Liver (tissue), 3 donors: ENCODE data around the gene B3GALT5.

Experiments
- EGR1 ChIP-seq, 2 donors: IDR thresholded peaks; 2 replicates each; pipeline ENCODE4 v1.6.1; 2016 to 2018; ENCODE audit warnings: antibody characterized with exemption in 2 of 2, low read depth in 2 of 2
- FOXA1 ChIP-seq: IDR thresholded peaks from 2 replicates; pipeline ENCODE4 v1.6.1; 2016; ENCODE audit warnings: antibody characterized with exemption
- HNF4A ChIP-seq, 2 donors: conservative IDR thresholded peaks; 2 replicates each; pipeline ENCODE4 v1.6.1; 2016; ENCODE audit warnings: antibody characterized with exemption in 2 of 2, mild to moderate bottlenecking in 2 of 2
- RAD21 ChIP-seq, 2 donors: IDR thresholded peaks; 2 replicates each; pipeline ENCODE4 v1.6.1; 2016; ENCODE audit warnings: antibody characterized with exemption in 2 of 2, mild to moderate bottlenecking in 2 of 2
- SP1 ChIP-seq: IDR thresholded peaks from 2 replicates; pipeline ENCODE4 v1.6.1; 2018; ENCODE audit warnings: antibody characterized with exemption, mild to moderate bottlenecking
- TAF1 ChIP-seq: conservative IDR thresholded peaks from 2 replicates; pipeline ENCODE4 v1.6.1; 2016; ENCODE audit warnings: antibody characterized with exemption, mild to moderate bottlenecking
- YY1 ChIP-seq: IDR thresholded peaks from 2 replicates; pipeline ENCODE4 v1.6.1; 2016; ENCODE audit warnings: antibody characterized with exemption, mild to moderate bottlenecking
- TF ChIP-seq, protein P1 (sequence below): fragments of 150-350 bp; IDR thresholded peaks from 2 replicates; pipeline ENCODE4 v1.5.1; 2017; ENCODE audit warnings: improper control_type of control experiment, low read depth, low read length; ENCODE audit not compliant: missing input control
- TF ChIP-seq, protein P2 (sequence below): IDR thresholded peaks from 2 replicates; pipeline ENCODE4 v1.6.1; 2016; ENCODE audit warnings: antibody characterized with exemption, mild to moderate bottlenecking
- TF ChIP-seq, protein P3 (sequence below): IDR thresholded peaks from 2 replicates; pipeline ENCODE4 v1.6.1; 2016; ENCODE audit warnings: antibody characterized with exemption
- TF ChIP-seq, protein P4 (sequence below): IDR thresholded peaks from 2 replicates; pipeline ENCODE4 v1.6.1; 2016; ENCODE audit warnings: antibody characterized with exemption
- donor health status: healthy.
- donor health status: healthy.

DNA sequence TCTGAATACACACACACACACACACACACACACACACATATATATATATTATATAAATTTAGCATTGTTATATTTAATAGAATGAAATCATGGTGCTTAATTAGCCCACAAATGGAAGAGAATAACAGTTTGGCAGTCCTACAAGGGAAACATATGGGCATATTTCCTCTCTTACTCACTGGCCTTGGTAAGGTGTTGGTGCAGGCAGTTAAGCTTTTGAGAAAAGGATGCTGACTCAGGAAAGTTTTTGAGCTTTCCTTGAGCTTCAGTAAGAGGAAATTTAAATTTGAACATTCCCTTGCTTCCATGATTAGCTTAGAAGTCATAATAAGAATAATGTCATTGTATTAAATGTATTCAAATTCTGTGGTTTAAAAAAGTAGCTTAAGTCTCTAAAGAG is 37.0 kb upstream of the B3GALT5 start:
- TF ChIP-seq, protein P1, sequence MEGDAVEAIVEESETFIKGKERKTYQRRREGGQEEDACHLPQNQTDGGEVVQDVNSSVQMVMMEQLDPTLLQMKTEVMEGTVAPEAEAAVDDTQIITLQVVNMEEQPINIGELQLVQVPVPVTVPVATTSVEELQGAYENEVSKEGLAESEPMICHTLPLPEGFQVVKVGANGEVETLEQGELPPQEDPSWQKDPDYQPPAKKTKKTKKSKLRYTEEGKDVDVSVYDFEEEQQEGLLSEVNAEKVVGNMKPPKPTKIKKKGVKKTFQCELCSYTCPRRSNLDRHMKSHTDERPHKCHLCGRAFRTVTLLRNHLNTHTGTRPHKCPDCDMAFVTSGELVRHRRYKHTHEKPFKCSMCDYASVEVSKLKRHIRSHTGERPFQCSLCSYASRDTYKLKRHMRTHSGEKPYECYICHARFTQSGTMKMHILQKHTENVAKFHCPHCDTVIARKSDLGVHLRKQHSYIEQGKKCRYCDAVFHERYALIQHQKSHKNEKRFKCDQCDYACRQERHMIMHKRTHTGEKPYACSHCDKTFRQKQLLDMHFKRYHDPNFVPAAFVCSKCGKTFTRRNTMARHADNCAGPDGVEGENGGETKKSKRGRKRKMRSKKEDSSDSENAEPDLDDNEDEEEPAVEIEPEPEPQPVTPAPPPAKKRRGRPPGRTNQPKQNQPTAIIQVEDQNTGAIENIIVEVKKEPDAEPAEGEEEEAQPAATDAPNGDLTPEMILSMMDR: no peak
- TF ChIP-seq HNF4A (conservative IDR thresholded peaks at IDR 0.05): no peak
- TF ChIP-seq, protein P2, sequence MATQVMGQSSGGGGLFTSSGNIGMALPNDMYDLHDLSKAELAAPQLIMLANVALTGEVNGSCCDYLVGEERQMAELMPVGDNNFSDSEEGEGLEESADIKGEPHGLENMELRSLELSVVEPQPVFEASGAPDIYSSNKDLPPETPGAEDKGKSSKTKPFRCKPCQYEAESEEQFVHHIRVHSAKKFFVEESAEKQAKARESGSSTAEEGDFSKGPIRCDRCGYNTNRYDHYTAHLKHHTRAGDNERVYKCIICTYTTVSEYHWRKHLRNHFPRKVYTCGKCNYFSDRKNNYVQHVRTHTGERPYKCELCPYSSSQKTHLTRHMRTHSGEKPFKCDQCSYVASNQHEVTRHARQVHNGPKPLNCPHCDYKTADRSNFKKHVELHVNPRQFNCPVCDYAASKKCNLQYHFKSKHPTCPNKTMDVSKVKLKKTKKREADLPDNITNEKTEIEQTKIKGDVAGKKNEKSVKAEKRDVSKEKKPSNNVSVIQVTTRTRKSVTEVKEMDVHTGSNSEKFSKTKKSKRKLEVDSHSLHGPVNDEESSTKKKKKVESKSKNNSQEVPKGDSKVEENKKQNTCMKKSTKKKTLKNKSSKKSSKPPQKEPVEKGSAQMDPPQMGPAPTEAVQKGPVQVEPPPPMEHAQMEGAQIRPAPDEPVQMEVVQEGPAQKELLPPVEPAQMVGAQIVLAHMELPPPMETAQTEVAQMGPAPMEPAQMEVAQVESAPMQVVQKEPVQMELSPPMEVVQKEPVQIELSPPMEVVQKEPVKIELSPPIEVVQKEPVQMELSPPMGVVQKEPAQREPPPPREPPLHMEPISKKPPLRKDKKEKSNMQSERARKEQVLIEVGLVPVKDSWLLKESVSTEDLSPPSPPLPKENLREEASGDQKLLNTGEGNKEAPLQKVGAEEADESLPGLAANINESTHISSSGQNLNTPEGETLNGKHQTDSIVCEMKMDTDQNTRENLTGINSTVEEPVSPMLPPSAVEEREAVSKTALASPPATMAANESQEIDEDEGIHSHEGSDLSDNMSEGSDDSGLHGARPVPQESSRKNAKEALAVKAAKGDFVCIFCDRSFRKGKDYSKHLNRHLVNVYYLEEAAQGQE: no peak
- TF ChIP-seq RAD21 (IDR thresholded peaks at IDR 0.05): no peak
- no peak for TF ChIP-seq TAF1
- TF ChIP-seq EGR1 (IDR thresholded peaks at IDR 0.05; ENCODE audit: low read depth in 2 of 2): no peak
- TF ChIP-seq FOXA1: no peak
- TF ChIP-seq, protein P3, sequence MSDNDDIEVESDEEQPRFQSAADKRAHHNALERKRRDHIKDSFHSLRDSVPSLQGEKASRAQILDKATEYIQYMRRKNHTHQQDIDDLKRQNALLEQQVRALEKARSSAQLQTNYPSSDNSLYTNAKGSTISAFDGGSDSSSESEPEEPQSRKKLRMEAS: no peak
- TF ChIP-seq SP1: no peak
- TF ChIP-seq YY1: no peak
- TF ChIP-seq, protein P4, sequence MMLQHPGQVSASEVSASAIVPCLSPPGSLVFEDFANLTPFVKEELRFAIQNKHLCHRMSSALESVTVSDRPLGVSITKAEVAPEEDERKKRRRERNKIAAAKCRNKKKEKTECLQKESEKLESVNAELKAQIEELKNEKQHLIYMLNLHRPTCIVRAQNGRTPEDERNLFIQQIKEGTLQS: no peak
